VCaP (cell line): ENCODE measurements around the gene HEBP1.

Experiments
- H3K27ac ChIP-seq: fragments of 450-650 bp; 2 replicates; pipeline ENCODE4 v1.5.1; 2017
- CTCF ChIP-seq: fragments of 450-650 bp; conservative IDR thresholded peaks from 2 replicates; pipeline ENCODE4 v1.5.1; 2017; ENCODE audit warnings: mild to moderate bottlenecking, moderate library complexity

The HEBP1 gene

GRCh38 chr12:12946686-12947355 is 53.2 kb downstream of the HEBP1 start:
- TF ChIP-seq CTCF: no peak
- no peak overlapping the region for H3K27ac ChIP-seq

GRCh38 chr12:12945591-12945990 is 54.5 kb downstream of the HEBP1 start:
- no peak overlapping the region for H3K27ac ChIP-seq
- TF ChIP-seq CTCF: no peak

GRCh38 chr12:12943586-12944260 is 56.3 kb downstream of the HEBP1 start:
- H3K27ac ChIP-seq: no peak overlapping the region
- no peak for TF ChIP-seq CTCF

GRCh38 chr12:12941450-12942350 is 58.4 kb downstream of the HEBP1 start:
- no peak for TF ChIP-seq CTCF
- H3K27ac ChIP-seq: no peak overlapping the region

- no peak for TF ChIP-seq CTCF
- no peak overlapping the region for H3K27ac ChIP-seq
Measured at GRCh38 chr12:12939888-12940287, 60.2 kb downstream of the HEBP1 start.

- no peak for TF ChIP-seq CTCF
- H3K27ac ChIP-seq: no peak overlapping the region
Measured at GRCh38 chr12:12938541-12938940, 61.5 kb downstream of the HEBP1 start.

GRCh38 chr12:12936983-12937491 is 63.0 kb downstream of the HEBP1 start:
- TF ChIP-seq CTCF: no peak

More at GRCh38 chr12:12936983-12937491, 63.0 kb downstream of the HEBP1 start:
- H3K27ac ChIP-seq: no peak overlapping the region
